RPMI8226 (cell line): ENCODE data around the gene PAFAH1B2.

Source experiments
- DNase-seq: peaks from one replicate; pipeline ENCODE4 v3.0.0-alpha.2; 2015

The PAFAH1B2 gene

DNA sequence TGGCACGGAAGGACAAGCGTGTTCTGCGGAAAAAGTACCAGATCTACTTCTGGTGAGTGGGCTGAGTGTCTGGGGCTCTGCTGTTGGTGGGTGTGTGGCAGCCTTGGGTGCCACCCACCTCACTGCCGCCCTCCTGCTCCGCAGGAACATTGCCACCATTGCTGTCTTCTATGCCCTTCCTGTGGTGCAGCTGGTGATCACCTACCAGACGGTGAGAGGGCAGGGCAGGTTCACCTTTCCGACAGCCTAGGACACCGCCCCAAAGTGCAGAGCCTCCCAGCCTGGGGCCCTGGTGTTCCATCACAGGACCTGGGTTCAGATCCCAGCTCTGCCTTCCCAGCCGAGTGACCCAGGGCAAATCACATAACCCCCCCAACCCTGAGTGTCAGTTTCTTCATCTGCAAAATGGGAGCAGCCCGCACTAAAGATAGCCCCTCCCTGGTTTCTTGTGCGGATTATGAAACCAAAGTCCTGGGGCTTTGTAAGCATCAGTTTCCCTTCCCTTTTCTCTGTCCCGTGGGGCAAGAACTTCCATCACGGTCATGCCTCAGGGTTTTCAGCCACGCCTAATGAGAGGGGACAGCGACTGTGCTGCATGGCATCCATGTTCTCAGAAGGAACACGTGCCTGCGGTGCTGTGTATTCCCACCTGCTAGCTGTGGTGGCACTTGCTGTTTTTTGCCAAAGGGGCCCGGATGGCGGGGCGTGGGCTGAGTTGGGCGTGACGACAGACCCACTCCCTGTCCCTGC lies 45.3 kb downstream of the PAFAH1B2 start:
- DNase-seq, result no peak

DNA sequence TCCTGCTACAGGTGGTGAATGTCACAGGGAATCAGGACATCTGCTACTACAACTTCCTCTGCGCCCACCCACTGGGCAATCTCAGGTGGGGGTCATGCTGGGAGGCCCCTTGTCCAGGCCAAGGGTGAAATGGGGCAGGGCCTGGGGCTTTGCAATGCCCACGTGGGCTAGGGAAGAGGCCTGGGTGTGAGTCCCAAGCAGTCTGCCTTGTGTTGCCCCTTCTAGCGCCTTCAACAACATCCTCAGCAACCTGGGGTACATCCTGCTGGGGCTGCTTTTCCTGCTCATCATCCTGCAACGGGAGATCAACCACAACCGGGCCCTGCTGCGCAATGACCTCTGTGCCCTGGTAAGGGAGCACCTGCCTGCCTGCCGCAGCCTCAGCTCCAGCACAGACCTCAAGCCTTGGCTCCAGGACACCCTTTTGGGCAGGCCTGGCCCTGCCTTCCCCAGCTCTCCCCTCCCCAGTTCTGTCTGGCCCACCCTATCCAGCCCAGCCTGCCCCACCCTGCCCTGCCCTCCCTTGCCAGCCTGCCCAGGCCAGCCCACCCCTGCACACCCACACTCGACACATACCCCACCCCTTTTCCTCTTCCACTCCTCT lies 46.0 kb downstream of the PAFAH1B2 start:
- no peak for DNase-seq

DNA sequence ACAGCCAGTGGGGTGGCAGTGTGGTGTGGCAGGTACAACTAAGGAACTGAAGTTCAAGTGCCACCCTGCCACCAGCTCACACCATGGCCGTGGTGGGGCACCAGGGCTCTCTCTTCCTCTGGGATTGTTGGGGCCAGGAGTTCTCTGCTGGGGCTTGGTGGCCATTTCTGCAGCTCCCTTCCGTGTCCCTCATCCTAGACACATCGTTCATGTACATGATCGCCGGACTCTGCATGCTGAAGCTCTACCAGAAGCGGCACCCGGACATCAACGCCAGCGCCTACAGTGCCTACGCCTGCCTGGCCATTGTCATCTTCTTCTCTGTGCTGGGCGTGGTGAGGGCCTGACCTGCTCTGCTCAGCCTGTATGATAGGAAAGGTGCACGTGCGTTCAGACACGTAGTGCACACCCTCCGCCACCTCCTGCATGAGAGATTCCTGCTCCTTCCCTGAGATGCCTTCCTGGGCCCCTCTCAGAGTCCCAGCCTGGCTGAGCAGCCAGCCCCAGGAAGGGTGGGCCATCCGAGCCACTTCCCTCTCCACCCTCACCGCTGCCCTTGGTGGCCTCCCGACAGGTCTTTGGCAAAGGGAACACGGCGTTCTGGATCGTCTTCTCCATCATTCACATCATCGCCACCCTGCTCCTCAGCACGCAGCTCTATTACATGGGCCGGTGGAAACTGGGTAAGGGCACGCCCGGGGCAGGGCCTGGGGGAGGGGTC lies 47.8 kb downstream of the PAFAH1B2 start:
- no peak for DNase-seq

DNA sequence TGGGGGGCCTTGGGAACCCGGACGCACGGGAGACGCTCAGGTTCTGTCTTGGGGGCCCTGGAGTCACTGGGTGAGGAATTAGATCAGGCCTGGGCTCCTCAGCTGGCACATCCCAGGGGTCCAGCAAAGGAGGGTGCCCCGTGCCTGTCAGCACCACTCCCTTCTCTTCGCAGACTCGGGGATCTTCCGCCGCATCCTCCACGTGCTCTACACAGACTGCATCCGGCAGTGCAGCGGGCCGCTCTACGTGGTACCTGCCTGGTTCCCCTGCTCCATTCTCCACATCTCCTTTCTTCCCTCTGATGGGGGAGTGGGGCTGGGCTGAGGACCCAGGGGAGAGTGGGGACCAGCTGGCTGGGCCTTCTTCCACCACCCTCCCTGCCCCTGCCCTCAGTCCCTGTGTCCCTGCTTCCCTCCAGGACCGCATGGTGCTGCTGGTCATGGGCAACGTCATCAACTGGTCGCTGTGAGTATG lies 48.4 kb downstream of the PAFAH1B2 start:
- no peak for DNase-seq

DNA sequence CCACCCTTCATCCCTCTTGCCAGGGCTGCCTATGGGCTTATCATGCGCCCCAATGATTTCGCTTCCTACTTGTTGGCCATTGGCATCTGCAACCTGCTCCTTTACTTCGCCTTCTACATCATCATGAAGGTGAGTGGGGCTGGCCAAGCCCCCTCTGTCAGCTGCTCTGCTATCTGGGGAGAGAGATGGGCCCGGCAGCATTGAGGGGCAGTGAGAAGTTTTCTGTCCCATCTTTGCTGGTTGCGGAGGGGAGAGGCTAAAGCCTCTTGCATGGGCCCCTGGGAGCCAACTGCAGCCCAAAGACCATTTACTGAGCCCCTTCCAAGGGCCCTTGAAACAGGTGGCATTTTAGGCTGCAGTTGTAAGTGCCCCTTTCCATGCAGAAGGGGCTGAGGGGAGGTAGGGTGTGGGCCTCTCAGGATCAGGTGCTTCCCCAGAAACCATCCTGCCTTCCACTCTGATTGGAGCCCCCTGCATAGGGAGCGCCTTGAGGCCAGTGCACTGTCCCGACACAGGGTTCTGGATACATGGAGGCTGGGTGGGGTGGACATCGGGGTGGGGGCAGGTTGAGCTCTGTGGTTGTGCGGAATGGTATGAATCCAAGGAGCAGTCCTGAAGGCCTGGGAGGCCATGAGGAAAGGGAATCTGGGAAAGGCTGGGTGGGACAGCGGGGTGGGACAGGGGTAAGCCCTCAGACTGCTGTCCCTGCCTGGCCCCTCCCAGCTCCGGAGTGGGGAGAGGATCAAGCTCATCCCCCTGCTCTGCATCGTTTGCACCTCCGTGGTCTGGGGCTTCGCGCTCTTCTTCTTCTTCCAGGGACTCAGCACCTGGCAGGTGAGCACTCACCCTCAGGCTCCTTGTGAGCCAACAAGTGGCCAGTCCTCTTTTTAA lies 49.3 kb downstream of the PAFAH1B2 start:
- DNase-seq, result no peak

DNA sequence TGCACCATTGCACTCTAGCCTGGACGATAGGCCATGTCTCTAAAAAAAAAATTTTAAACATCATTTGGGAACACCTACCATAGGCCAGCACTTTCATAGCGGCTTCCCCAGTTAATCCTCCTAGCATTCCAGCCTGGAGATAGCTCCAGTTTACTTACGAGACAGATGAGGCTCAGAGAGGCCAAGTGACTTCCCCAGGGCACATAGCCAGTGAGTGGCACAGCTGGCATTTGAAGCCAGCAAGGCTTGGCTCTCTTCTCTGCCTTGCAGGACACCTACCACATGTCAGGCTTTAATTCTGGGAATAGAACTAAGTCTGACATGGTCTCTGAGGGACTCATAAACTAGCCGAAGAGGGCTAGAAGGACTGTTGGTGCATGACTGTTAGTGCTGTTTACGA lies 50.2 kb downstream of the PAFAH1B2 start:
- DNase-seq, result no peak

DNA sequence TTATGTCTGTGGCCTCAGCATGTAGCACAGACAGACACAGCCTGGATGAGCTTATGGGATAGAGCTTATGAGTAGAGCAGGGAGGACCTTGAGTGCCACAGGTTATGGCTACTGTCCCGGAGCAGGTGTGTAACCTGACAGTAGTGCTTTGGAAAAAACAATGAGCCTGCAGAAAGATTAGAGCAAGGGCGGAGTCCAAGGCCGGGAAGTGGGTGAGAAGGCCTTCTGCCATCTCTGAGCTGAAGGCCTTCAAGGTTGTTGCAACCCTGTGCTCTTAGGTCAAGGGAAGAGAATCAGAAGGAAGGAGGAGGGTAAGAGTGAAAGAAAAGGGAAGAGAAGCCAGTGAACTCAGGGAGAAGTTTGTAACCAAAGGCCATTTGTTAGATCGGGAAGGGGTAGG lies 51.2 kb downstream of the PAFAH1B2 start:
- DNase-seq, result no peak

DNA sequence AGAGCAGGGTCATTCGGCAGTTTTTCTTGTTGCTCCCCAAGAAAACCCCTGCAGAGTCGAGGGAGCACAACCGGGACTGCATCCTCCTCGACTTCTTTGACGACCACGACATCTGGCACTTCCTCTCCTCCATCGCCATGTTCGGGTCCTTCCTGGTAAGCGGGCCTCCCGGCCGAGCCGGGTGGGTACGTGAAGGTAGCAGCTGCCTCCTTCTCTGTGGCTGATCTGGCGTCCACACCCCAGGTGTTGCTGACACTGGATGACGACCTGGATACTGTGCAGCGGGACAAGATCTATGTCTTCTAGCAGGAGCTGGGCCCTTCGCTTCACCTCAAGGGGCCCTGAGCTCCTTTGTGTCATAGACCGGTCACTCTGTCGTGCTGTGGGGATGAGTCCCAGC lies 51.7 kb downstream of the PAFAH1B2 start:
- DNase-seq, result no peak

DNA sequence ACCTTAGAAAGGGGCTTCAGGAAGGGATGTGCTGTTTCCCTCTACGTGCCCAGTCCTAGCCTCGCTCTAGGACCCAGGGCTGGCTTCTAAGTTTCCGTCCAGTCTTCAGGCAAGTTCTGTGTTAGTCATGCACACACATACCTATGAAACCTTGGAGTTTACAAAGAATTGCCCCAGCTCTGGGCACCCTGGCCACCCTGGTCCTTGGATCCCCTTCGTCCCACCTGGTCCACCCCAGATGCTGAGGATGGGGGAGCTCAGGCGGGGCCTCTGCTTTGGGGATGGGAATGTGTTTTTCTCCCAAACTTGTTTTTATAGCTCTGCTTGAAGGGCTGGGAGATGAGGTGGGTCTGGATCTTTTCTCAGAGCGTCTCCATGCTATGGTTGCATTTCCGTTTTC lies 52.9 kb downstream of the PAFAH1B2 start:
- no peak for DNase-seq

DNA sequence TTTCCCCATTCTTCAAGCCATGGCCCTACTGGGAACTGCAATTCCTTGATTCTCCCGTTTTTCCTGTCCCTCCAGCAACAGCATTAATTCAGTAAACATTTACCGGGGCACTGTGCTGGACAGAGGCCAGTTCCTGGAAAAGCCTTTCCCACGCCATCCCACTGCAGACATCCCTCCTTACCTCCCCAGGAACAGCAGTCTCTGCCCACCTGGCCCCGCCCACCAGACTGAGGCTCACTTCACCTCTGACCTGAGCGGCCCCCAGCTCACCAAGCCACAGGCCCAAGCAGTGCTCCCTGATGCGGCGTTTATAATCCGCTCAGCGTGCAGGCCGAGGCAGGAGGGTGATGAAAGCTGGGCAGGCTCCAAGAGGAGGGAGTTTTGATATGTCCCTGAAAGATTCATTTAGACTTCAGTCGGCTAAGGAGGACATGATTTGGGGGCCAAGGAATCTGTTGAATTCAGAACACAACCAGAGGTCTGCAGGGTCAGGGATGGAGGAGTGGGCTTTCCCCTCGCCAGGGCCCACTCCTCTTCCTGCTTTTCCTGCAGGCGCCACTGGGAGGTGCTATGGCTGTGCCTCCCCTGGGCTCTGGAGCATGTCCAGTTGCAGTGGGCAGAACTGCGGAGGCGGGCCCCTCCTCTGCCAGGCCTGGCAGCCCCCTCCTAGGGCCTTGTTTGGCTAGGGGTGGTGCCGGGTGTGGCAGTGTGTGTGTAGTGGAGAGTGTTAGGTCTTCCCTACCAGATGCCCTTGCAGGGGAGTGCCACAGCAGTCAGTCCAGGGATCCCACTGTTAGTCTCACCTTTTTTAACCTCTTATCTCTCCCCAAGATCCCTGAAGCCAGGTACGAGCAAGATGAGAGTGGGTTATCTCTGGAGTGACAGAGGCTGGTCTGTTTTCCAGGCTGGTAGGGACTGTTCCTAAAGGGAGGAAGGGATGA lies 53.7 kb downstream of the PAFAH1B2 start:
- DNase-seq, result no peak

DNA sequence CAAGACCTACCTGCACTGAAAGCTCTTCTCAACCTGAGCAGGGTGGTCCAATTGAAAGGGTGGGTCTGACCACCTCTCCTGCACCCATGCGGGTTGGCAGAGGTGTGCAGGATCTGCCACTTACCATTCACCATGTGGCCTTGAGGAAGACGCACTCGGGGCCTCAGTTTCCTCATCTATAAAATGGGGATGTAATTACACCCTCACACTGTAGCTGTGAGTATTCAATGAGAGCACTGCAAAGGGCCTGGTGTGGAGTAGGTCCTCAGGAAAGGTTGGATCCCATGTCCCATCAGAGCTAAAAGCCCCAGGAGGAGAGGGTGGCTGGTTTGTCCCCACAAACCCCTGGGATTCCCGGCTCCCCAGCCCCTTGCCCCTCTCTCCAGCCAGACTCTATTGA lies 54.5 kb downstream of the PAFAH1B2 start:
- no peak for DNase-seq

DNA sequence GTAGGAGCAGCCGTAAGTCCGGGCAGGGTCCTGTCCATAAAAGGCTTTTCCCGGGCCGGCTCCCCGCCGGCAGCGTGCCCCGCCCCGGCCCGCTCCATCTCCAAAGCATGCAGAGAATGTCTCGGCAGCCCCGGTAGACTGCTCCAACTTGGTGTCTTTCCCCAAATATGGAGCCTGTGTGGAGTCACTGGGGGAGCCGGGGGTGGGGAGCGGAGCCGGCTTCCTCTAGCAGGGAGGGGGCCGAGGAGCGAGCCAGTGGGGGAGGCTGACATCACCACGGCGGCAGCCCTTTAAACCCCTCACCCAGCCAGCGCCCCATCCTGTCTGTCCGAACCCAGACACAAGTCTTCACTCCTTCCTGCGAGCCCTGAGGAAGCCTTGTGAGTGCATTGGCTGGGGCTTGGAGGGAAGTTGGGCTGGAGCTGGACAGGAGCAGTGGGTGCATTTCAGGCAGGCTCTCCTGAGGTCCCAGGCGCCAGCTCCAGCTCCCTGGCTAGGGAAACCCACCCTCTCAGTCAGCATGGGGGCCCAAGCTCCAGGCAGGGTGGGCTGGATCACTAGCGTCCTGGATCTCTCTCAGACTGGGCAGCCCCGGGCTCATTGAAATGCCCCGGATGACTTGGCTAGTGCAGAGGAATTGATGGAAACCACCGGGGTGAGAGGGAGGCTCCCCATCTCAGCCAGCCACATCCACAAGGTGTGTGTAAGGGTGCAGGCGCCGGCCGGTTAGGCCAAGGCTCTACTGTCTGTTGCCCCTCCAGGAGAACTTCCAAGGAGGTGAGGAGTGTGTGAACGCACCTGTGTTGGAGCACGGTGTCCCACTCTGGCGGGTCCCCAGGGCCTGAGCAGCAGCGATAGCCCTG lies 55.2 kb downstream of the PAFAH1B2 start, which contains the start of gene TAGLN:
Gene TAGLN (plus strand): TSS at position 318 of the 863 bp plus-strand sequence. CDS start 3,644 bp downstream, outside the sequence.
- DNase-seq, result no peak

DNA sequence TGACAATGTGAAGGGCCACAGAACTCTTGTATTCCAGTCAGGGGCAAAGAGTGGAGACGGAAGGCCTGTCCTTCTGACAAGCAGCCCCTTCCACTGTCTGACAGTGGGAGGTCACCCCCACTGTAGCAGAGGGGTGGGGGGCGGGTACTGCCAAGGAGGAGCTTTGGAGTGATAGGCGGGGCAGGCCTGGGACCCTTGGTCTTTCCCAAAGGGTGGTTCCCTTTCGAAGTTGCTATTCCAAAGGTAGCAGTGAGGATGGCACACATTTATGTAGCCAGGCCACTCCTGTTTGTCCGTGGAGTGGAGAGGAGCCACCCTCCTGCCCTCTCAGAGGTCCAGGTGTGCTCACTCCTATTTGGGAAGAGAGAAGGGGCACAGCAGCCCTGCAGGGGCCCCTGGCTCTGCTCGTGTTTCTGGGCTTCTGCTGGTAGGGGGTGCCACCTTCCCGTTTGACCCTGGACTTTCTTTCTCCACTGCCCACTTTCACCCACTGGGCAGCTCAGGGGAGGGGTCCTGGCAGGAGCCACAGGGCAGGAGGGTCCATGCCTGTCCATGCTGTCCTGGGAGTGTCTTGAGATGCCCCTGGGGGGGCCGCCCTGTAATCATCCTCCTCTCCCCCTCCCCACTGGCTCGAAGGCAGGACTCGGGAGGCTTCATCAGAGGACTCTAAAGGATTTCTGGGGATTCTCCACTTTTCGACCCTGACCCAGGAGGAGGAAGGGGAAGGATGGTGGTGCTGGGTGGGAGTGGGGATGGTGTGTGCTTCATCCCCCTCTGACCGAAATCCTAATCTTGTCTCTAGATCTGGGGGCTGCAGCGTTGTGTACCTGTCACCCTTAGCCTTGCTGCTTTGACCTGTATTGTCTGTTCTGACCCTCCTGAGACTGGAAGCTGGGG lies 56.1 kb downstream of the PAFAH1B2 start:
- DNase-seq, result no peak

DNA sequence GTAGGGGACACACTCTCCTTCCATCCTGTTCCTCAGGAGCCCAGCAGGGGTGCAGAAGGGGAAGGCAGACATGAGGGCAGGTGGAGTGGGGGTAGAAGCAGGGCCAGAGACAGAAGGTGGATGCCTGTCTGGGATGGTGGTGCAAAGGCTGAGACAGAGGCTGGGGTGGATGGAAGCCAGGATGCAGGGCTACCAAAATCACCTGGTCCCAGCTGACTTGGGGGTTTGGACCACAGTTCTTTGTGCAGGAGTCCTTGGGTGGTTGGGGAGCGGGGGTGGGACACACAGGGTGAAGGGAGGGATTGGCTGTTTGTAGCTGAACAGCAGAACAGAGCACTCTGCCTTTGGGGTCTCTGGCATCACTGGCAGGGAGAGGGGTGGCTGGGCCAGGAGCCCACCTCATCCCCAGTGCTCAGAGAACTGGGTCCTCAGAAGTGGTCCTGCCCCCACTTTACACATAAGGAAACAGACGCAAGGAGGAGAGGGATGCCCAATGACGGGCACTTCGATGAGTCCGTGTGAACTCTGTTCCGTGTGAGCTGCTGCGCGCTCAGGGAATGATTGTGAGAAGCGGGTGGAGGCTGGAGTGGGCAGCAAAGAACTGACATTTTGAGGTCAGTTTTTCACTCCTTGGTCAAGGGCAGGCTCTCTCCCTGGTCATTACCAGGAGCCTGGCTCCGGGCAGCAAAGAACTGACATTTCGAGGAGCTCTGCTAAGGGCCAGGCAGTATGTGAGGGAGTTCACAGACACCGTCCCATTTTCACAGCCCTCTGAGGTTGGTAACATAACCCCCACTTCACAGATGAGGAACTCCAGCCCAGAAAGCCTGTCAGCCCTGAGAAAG lies 56.9 kb downstream of the PAFAH1B2 start:
- DNase-seq, result no peak

DNA sequence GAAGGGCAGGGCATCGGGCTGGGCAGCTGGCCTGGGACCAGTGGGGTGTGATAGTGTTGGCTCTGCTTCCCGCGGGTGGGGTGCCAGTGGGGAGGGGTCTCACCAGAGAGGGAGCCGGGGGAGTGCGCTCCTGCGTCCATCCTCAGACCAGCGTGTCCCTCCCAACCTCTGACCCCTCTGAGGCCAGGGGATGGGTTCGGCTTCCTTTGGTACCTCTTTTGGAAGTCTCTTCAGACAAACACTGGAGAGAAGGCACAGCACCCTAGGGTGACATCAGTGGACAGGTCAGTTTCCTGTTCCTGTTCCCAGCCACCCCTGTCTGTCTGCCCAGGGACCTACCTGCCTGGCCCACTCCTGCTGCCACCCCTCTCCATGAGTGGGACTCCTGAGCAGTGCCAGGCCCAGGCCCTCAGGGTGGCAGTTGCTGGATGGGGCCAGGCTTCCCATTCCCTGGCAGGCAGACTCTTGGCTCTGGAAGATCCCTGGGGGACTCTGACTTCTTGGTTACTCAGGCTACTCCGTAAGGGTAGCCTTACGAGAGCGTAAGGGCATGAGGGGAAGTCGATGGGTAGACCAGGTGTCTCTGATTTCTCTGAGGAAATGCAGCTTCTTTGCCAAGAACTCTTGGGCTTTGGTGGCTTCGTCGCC lies 57.7 kb downstream of the PAFAH1B2 start:
- no peak for DNase-seq

DNA sequence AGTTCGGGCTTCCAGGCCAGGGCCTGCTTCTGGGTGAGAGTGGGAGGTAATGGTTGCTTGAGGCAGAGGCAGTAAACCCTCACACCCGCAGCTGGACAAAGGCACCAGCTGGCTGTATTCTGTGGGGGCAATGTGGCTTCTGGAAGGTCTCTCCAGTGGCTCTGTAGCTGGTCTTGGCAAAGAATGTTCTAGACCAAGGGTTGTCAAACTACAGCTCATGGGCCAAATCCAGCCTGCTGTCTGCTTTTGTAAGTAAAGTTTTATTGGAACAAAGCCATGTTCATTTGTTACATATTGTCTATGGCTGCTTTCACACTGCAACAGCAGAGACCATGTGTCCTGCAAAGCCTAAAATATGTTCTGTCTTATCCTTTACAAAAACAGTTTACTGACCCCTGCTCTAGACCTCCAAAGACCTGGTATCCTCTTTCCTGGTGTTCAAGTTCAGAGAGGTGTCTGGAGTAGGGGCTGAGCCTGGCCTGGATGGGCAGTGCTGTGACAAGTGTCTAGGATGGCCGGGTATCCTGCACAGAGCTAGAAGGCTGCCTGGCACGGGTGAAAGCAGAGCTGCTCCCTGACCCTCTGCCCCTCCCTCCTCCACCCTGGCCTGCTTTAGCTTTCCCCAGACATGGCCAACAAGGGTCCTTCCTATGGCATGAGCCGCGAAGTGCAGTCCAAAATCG lies 58.4 kb downstream of the PAFAH1B2 start:
- no peak for DNase-seq

DNA sequence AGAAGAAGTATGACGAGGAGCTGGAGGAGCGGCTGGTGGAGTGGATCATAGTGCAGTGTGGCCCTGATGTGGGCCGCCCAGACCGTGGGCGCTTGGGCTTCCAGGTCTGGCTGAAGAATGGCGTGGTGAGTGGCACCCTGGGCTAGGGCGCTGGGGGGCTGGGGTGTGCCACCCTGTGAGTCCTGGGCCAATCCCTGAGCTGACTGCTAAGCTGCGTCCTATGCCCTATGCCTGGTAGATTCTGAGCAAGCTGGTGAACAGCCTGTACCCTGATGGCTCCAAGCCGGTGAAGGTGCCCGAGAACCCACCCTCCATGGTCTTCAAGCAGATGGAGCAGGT lies 59.0 kb downstream of the PAFAH1B2 start:
- DNase-seq, result no peak
